ENCODE data around the gene CDKAL1.

GRCh38 chr6:20808924-20809323 lies 274.7 kb downstream of the CDKAL1 start:
- TF ChIP-seq GABPA (IDR thresholded peaks at IDR 0.05; ENCODE audit: low read depth, low read length) (no peak), GABPA (CRISPR knock-in tag; IDR thresholded peaks at IDR 0.05; ENCODE audit: low read depth) (no peak), ZNF841 (CRISPR knock-in tag; IDR thresholded peaks at IDR 0.05; ENCODE audit: borderline replicate concordance) (no peak), EP300 (IDR thresholded peaks at IDR 0.05; ENCODE audit: low read depth in 2 of 2, low read length in 2 of 2) (no peak), EP300 (CRISPR knock-in tag; IDR thresholded peaks at IDR 0.05; ENCODE audit: borderline replicate concordance) (no peak), SAP130 (CRISPR knock-in tag; IDR thresholded peaks at IDR 0.05; ENCODE audit: low read depth) (no peak), CTCF (CRISPR knock-in tag; IDR thresholded peaks at IDR 0.05) (no peak), TCF7 (IDR thresholded peaks at IDR 0.05; ENCODE audit: low read depth) (no peak), ZNF619 (CRISPR knock-in tag; IDR thresholded peaks at IDR 0.05) (no peak), HOXD1 (CRISPR knock-in tag; IDR thresholded peaks at IDR 0.05) (no peak), SRSF1 (optimal IDR thresholded peaks at IDR 0.05; ENCODE audit: low read depth, low read length) (no peak), ZNF232 (CRISPR knock-in tag; IDR thresholded peaks at IDR 0.05; ENCODE audit: borderline replicate concordance) (no peak), ZNF142 (CRISPR knock-in tag; IDR thresholded peaks at IDR 0.05) (no peak), SMC3 (IDR thresholded peaks at IDR 0.05; ENCODE audit: low read length) (no peak)
